Rectal smooth muscle tissue (tissue), 1 donor: Measurements from ENCODE around the gene GALNT18.

Experiments
- H3K27ac ChIP-seq: one replicate; pipeline ENCODE4 v1.7.0; 2013; ENCODE audit warnings: low read depth, low read length, inconsistent platforms
- H3K27me3 ChIP-seq: one replicate; pipeline ENCODE4 v1.7.0; 2013; ENCODE audit warnings: low read length; ENCODE audit not compliant: control insufficient read depth, insufficient read depth
- H3K36me3 ChIP-seq: one replicate; pipeline ENCODE4 v1.7.0; 2013; ENCODE audit warnings: low read length; ENCODE audit not compliant: control insufficient read depth, insufficient read depth
- H3K4me1 ChIP-seq: one replicate; pipeline ENCODE4 v1.7.0; 2013; ENCODE audit warnings: low read length; ENCODE audit not compliant: control insufficient read depth, insufficient read depth
- H3K4me3 ChIP-seq: one replicate; pipeline ENCODE4 v1.7.0; 2013; ENCODE audit warnings: low read length
- H3K9ac ChIP-seq: one replicate; pipeline ENCODE4 v1.7.0; 2013; ENCODE audit warnings: low read length

GALNT18 gene

GRCh38 chr11:11268119-11268518 lies 353.7 kb downstream of the GALNT18 start:
- H3K36me3 ChIP-seq: no peaks in the 10 kb centered on the region
- H3K4me3 ChIP-seq: no peak overlapping the region
- no peak overlapping the region for H3K27ac ChIP-seq
- H3K27me3 ChIP-seq: no peaks in the 10 kb centered on the region
- H3K4me1 ChIP-seq: peaks cover 2% of the 10 kb centered on the region
- no peak overlapping the region for H3K9ac ChIP-seq

GRCh38 chr11:11267312-11267711 lies 354.5 kb downstream of the GALNT18 start:
- Histone ChIP-seq H3K27me3 (no peaks in the 10 kb centered on the region), H3K9ac (no peak overlapping the region), H3K36me3 (no peaks in the 10 kb centered on the region), H3K4me3 (no peak overlapping the region), H3K4me1 (peaks cover 2% of the 10 kb centered on the region), H3K27ac (no peak overlapping the region)

DNA sequence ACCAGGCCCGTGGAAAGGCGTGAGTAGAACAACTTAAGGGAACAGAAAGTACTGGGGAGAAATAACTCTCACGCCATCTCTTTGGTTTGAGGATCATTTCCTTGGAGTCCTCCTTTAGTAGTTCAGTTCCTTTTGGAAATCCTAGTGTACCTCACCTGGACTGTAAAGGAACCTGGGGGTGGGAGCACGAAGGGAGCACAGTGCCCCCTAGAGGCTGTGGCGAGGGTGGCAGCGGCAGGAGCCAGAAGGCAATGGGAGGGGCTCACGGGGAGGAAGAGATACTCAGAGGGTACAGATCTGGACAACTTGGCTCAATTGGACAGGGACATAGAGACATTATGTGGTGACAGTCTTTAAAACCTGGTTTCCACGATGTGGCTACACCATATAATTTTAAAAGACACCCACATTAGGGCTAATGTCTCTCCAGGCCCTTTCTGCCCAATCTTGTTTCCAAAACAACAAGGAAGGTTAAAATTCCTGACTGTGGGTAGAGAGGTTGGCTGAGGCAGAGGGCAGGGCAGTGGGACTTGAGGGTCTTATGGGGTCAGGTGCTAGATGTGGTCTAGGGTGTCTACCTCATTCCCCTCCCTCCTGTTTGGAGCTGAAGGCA lies 355.7 kb downstream of the GALNT18 start:
- H3K36me3 ChIP-seq: no peaks in the 10 kb centered on the region
- peaks cover 2% of the 10 kb centered on the region for H3K4me1 ChIP-seq
- no peaks in the 10 kb centered on the region for H3K27me3 ChIP-seq
- H3K27ac ChIP-seq: no peak overlapping the region
- H3K4me3 ChIP-seq: no peak overlapping the region
- no peak overlapping the region for H3K9ac ChIP-seq

DNA sequence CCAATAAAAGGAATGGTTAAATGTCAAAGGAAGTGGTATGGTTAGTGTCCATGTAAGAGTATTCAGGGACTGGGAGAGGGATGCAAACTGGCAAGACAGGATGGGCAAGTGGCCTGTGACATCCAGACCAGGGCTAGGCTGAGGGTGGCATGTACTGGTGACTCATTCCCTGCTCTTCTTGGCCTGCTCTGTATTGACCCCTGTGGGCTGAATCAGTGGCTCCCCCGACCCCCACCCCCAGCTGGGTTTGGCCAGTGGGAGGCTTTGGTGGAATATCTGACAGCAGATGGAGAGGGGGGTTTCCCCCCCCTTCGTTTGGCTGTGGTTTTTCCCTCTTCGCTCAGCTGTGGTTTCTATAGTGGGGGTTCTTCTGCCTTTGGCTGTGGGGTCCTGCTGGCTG lies 356.5 kb downstream of the GALNT18 start:
- Histone ChIP-seq H3K9ac (no peak overlapping the region), H3K4me3 (no peak overlapping the region), H3K36me3 (no peaks in the 10 kb centered on the region), H3K27me3 (no peaks in the 10 kb centered on the region), H3K4me1 (peaks cover 2% of the 10 kb centered on the region), H3K27ac (no peak overlapping the region)

DNA sequence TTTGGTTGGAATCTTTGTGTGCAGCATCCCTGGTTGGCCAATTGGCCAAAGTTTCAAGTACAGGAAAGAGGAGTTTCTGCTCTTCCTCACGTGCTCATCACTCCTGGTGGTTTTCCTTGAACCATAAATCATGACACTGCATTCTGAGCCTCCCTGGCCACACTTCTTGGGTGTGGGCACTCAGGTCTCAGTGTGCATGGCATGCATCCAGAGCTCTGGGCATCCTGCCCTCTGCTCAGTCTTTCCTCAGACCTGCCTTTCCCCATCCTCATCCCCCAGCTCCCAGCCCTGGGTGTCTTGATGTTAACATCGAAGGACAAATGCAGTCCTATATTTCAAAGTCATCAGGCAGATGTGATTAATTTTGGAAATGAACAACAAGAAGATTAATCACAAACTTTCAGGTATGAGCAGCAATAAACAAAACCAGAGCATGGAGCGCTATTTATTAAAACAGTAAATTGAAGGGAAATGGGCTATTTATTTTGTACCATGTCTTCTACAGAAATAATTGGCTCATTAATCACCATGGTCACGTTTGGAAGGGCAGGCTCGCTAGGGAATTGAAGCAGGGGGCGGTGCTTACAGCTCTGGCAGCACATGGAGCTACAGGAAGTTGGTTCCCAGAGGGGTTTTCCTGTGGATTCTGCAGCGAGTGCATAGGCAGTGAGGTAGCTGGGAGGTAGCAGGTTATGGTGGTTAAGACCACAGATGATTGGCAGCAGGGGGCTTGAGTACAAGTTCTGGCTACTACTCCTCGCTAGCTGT lies 358.4 kb downstream of the GALNT18 start:
- Histone ChIP-seq H3K36me3 (no peaks in the 10 kb centered on the region), H3K27me3 (no peaks in the 10 kb centered on the region), H3K4me3 (no peak overlapping the region), H3K9ac (no peak overlapping the region), H3K4me1 (peaks cover 2% of the 10 kb centered on the region), H3K27ac (no peak overlapping the region)

- H3K27me3 ChIP-seq: no peaks in the 10 kb centered on the region
- peaks cover 2% of the 10 kb centered on the region for H3K4me1 ChIP-seq
- no peak overlapping the region for H3K4me3 ChIP-seq
- no peak overlapping the region for H3K27ac ChIP-seq
- H3K9ac ChIP-seq: no peak overlapping the region
- no peaks in the 10 kb centered on the region for H3K36me3 ChIP-seq
These were observed 359.5 kb downstream of the GALNT18 start for GRCh38 chr11:11262171-11262920.

- no peaks in the 10 kb centered on the region for H3K27me3 ChIP-seq
These were observed 360.2 kb downstream of the GALNT18 start for GRCh38 chr11:11261629-11262028.

DNA sequence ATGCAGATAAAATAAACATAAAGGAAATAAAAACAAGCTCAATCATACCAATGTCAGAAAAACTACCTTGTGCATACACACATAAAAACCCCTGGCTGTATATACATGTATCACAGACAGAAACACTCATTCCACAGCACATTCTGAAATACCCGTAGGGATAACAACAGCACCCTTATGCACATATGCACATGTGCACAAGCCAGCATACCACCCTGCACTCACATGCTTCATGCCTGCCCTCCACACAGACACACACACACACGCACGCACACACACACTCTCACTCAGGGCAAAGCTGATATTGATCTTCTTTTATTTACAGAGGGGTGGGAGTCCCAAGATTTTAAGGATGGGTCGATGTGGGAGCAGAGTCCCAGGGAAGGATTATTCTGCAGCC lies 360.9 kb downstream of the GALNT18 start:
- Histone ChIP-seq H3K4me1 (peaks cover 2% of the 10 kb centered on the region), H3K4me3 (no peak overlapping the region), H3K27ac (no peak overlapping the region), H3K9ac (no peak overlapping the region), H3K36me3 (no peaks in the 10 kb centered on the region), H3K27me3 (no peaks in the 10 kb centered on the region)

More at GRCh38 chr11:11261629-11262028, 360.2 kb downstream of the GALNT18 start:
- Histone ChIP-seq H3K4me3 (no peak overlapping the region), H3K4me1 (peaks cover 2% of the 10 kb centered on the region), H3K9ac (no peak overlapping the region), H3K36me3 (no peaks in the 10 kb centered on the region), H3K27ac (no peak overlapping the region)

DNA sequence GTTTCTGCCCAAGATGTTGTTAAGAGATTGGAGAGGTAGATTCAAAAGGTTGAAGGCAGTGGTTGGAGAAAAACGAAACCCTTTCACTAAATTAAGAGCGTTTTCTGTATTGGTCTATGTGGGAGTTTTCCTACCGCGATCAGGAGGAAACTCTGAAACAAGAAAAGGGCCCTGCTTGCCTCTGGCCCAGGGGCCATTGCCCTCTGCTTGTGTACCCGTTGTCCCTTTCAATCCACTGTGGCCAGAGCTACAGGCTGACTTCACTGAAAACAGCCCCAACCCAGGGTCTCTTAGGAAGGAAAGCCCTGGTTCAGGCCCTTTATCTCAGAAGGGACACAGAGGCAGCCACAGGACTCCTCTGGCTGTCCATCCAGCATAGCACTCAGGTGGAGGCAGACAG lies 367.8 kb downstream of the GALNT18 start:
- H3K4me3 ChIP-seq: no peak overlapping the region
- no peaks in the 10 kb centered on the region for H3K4me1 ChIP-seq
- no peak overlapping the region for H3K27ac ChIP-seq
- H3K36me3 ChIP-seq: no peaks in the 10 kb centered on the region
- no peak overlapping the region for H3K9ac ChIP-seq
- H3K27me3 ChIP-seq: no peaks in the 10 kb centered on the region

- H3K9ac ChIP-seq: no peak overlapping the region
- no peaks in the 10 kb centered on the region for H3K4me1 ChIP-seq
- no peaks in the 10 kb centered on the region for H3K36me3 ChIP-seq
- no peak overlapping the region for H3K4me3 ChIP-seq
- H3K27ac ChIP-seq: no peak overlapping the region
- no peaks in the 10 kb centered on the region for H3K27me3 ChIP-seq
These were observed 368.3 kb downstream of the GALNT18 start for GRCh38 chr11:11253497-11253896.

- H3K9ac ChIP-seq: no peak overlapping the region
- no peaks in the 10 kb centered on the region for H3K4me1 ChIP-seq
- no peak overlapping the region for H3K4me3 ChIP-seq
- H3K27ac ChIP-seq: no peak overlapping the region
- H3K27me3 ChIP-seq: no peaks in the 10 kb centered on the region
- no peaks in the 10 kb centered on the region for H3K36me3 ChIP-seq
These were observed 369.4 kb downstream of the GALNT18 start for GRCh38 chr11:11252403-11252802.

GRCh38 chr11:11251394-11251970 lies 370.3 kb downstream of the GALNT18 start:
- Histone ChIP-seq H3K27me3 (no peaks in the 10 kb centered on the region), H3K27ac (no peak overlapping the region), H3K4me1 (no peaks in the 10 kb centered on the region), H3K9ac (no peak overlapping the region), H3K36me3 (no peaks in the 10 kb centered on the region), H3K4me3 (no peak overlapping the region)
